Lower lobe of right lung (tissue), 2 donors: ENCODE results near the gene ARHGAP31. TPM values are rescaled to one million over a fixed set of nuclear protein-coding genes. Genes with fewer than 3 reads are reported as not detected.

Experiments
- ATAC-seq, 2 donors: fragments of 200-7000 bp; cut with Tn5 transposase; one replicate each; pipeline ENCODE4 v1.9.1; 2020 to 2022; ENCODE audit warnings: mild to moderate bottlenecking in 2 of 2, moderate library complexity in 2 of 2
- DNase-seq: peaks from one replicate; pipeline ENCODE4 v3.0.0-alpha.2; 2020
- H3K27ac ChIP-seq: fragments of 200-600 bp; one replicate; pipeline ENCODE4 v1.8.0; 2022
- H3K27me3 ChIP-seq: fragments of 200-600 bp; one replicate; pipeline ENCODE4 v1.8.0; 2022; ENCODE audit warnings: low read depth
- H3K36me3 ChIP-seq: fragments of 200-600 bp; one replicate; pipeline ENCODE4 v1.8.0; 2022; ENCODE audit warnings: mild to moderate bottlenecking
- H3K4me1 ChIP-seq: fragments of 200-600 bp; one replicate; pipeline ENCODE4 v1.8.0; 2022
- H3K4me3 ChIP-seq: fragments of 200-600 bp; one replicate; pipeline ENCODE4 v1.8.0; 2022; ENCODE audit warnings: mild to moderate bottlenecking
- H3K9me3 ChIP-seq: fragments of 200-600 bp; one replicate; pipeline ENCODE4 v1.8.0; 2022
- CTCF ChIP-seq: fragments of 200-600 bp; IDR thresholded peaks from one replicate; pipeline ENCODE4 v1.8.0; 2022; ENCODE audit warnings: antibody characterized with exemption, mild to moderate bottlenecking
- intact Hi-C: fragments of 100-400 bp; cut with DNase I; formaldehyde crosslinking; loops from one replicate; pipeline ENCODE4 v1.11.0; 2022
- total RNA-seq: library from RNA; stranded (reverse); fragmentation: NEBNext Ultra II Directional; extraction: Animal tissue kit (Norgen Biotek cat#: 25700); gene quantifications from one replicate; pipeline ENCODE4 v1.2.1, GENCODE V29; 2021
- donor health status: DM: no; HTN: yes; CAD: no; lungs with severe emphysema.

ARHGAP31 gene
- total RNA-seq, 1 donor from 2014 or later = 100 TPM

GRCh38 chr3:119420196-119420595, 126.0 kb downstream of the ARHGAP31 start:
- Histone ChIP-seq H3K4me3 (no peak overlapping the region), H3K36me3 (peaks cover 36% of the 10 kb centered on the region), H3K9me3 (no peaks in the 10 kb centered on the region), H3K27me3 (no peaks in the 10 kb centered on the region), H3K4me1 (no peaks in the 10 kb centered on the region), H3K27ac (no peak overlapping the region)
- intact Hi-C loops = no loop called here
- ATAC-seq (no peak), DNase-seq (no peak)
- TF ChIP-seq CTCF = no peak

GRCh38 chr3:119427669-119428068, 133.5 kb downstream of the ARHGAP31 start:
- intact Hi-C loops = no loop called here
- peaks cover 2% of the 10 kb centered on the region for H3K4me1 ChIP-seq
- H3K27me3 ChIP-seq = no peaks in the 10 kb centered on the region
- no peak overlapping the region for H3K4me3 ChIP-seq
- no peak for DNase-seq
- no peak for TF ChIP-seq CTCF
- peaks cover 37% of the 10 kb centered on the region for H3K9me3 ChIP-seq
- no peak for ATAC-seq
- H3K27ac ChIP-seq = no peak overlapping the region
- H3K36me3 ChIP-seq = peaks cover 28% of the 10 kb centered on the region

GRCh38 chr3:119428538-119428937, 134.4 kb downstream of the ARHGAP31 start:
- Histone ChIP-seq H3K36me3 (peaks cover 37% of the 10 kb centered on the region), H3K27ac (no peak overlapping the region), H3K27me3 (no peaks in the 10 kb centered on the region), H3K4me1 (peaks cover 11% of the 10 kb centered on the region), H3K9me3 (peaks cover 37% of the 10 kb centered on the region), H3K4me3 (no peak overlapping the region)
- intact Hi-C loops = no loop called here
- TF ChIP-seq CTCF = no peak
- no peak for ATAC-seq
- DNase-seq = no peak

- DNase-seq (no peak), ATAC-seq (peak; percentile 81 to 84)
- Histone ChIP-seq H3K27me3 (no peaks in the 10 kb centered on the region), H3K9me3 (peaks cover 4% of the 10 kb centered on the region), H3K36me3 (peaks cover 84% of the 10 kb centered on the region), H3K4me1 (peaks cover 20% of the 10 kb centered on the region), H3K27ac (peak overlapping the region; percentile 54), H3K4me3 (no peak overlapping the region)
- TF ChIP-seq CTCF = no peak
- intact Hi-C loops = no loop called here
Observed at GRCh38 chr3:119433613-119434325, 139.6 kb downstream of the ARHGAP31 start.

GRCh38 chr3:119434703-119435102, 140.5 kb downstream of the ARHGAP31 start:
- no peak for TF ChIP-seq CTCF

More at GRCh38 chr3:119434703-119435102, 140.5 kb downstream of the ARHGAP31 start:
- no peaks in the 10 kb centered on the region for H3K9me3 ChIP-seq
- intact Hi-C loops = no loop called here
- peaks cover 20% of the 10 kb centered on the region for H3K4me1 ChIP-seq
- H3K27ac ChIP-seq = peak overlapping the region; percentile 54
- no peak overlapping the region for H3K4me3 ChIP-seq
- ATAC-seq (no peak), DNase-seq (no peak)
- H3K36me3 ChIP-seq = peaks cover 89% of the 10 kb centered on the region
- no peaks in the 10 kb centered on the region for H3K27me3 ChIP-seq
